ENCODE data around the gene CDC42EP3. TPM values are rescaled to one million over a fixed set of nuclear protein-coding genes. Genes with fewer than 3 reads are reported as not detected.

CDC42EP3 gene
- total RNA-seq, 6 donors from 2014 or later: 24.5 to 76.2 (median 43.2) TPM

DNA sequence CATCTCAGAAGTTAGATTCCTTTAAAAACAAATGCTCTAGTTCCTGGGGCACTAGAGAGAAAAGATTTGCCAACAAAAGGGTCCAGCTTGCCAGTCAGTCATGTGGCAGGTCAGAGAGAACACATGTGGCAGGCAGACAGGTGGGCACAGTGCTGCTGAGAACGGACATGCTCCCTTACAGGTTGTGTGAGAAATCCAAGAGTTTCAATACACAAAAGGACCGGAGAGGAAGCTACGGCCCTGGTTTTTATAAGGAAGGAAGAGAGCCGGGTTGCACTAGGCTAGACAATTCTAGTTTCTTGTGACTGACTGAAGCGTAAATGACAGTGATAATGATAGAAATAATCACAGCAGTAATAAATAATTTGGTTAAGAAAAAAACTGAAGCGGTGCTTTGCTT is 18.3 kb downstream of the CDC42EP3 start:
- WGBS, 2 donors: 48 to 49% methylated on average over 6 of the region's 6 CpGs
- Histone ChIP-seq H3K36me3 (no peaks in the 10 kb centered on the region), H3K9me3 (no peaks in the 10 kb centered on the region), H3K27ac (peak overlapping the region; percentile 28 to 81 (median 77)), H3K4me1 (peaks cover 74 to 96% (median 83%) of the 10 kb centered on the region in 4 donors), H3K4me3 (no peak overlapping the region), H3K27me3 (no peaks in the 10 kb centered on the region)
- no peak for TF ChIP-seq POLR2AphosphoS5 (IDR thresholded peaks at IDR 0.05)
- DNase-seq (no peak), ATAC-seq (ENCODE audit: low FRiP score in 2 of 2) (no peak)

DNA sequence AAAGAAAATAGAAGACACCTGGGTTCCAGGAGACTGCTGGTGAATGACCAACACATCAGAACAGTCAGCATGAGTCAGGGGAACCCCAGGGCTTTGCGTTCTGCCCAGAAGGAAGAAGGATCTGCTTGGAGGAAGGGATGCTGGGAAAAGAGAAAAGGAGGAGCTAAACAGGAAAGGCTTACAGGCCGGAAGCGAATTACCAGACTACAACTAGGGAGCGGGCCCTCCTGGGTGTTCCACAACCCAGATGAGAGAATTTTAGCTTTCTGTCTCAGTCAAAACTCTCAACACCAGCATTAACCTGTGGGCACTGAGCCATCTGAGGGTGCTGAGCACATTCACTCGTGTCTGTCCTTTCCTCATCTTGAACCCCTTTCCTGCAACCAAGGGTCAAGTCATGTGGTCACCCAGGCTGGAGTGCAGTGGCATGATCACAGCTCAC is 19.2 kb downstream of the CDC42EP3 start:
- Histone ChIP-seq H3K36me3 (no peaks in the 10 kb centered on the region), H3K4me1 (peaks cover 73 to 98% (median 84%) of the 10 kb centered on the region in 4 donors), H3K27me3 (no peaks in the 10 kb centered on the region), H3K9me3 (no peaks in the 10 kb centered on the region), H3K4me3 (no peak overlapping the region), H3K27ac (peak overlapping the region; percentile 28 to 81 (median 77))
- no peak for DNase-seq
- no peak for TF ChIP-seq POLR2A (IDR thresholded peaks at IDR 0.05)
- TF ChIP-seq, protein P1, sequence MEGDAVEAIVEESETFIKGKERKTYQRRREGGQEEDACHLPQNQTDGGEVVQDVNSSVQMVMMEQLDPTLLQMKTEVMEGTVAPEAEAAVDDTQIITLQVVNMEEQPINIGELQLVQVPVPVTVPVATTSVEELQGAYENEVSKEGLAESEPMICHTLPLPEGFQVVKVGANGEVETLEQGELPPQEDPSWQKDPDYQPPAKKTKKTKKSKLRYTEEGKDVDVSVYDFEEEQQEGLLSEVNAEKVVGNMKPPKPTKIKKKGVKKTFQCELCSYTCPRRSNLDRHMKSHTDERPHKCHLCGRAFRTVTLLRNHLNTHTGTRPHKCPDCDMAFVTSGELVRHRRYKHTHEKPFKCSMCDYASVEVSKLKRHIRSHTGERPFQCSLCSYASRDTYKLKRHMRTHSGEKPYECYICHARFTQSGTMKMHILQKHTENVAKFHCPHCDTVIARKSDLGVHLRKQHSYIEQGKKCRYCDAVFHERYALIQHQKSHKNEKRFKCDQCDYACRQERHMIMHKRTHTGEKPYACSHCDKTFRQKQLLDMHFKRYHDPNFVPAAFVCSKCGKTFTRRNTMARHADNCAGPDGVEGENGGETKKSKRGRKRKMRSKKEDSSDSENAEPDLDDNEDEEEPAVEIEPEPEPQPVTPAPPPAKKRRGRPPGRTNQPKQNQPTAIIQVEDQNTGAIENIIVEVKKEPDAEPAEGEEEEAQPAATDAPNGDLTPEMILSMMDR (IDR thresholded peaks at IDR 0.05): no peak
- no peak for TF ChIP-seq EP300 (IDR thresholded peaks at IDR 0.05)
- no peak for TF ChIP-seq POLR2AphosphoS5 (IDR thresholded peaks at IDR 0.05)
- WGBS, 2 donors: 65 to 75% methylated on average over 5 of the region's 5 CpGs
- no peak for ATAC-seq (ENCODE audit: low FRiP score in 2 of 2)

DNA sequence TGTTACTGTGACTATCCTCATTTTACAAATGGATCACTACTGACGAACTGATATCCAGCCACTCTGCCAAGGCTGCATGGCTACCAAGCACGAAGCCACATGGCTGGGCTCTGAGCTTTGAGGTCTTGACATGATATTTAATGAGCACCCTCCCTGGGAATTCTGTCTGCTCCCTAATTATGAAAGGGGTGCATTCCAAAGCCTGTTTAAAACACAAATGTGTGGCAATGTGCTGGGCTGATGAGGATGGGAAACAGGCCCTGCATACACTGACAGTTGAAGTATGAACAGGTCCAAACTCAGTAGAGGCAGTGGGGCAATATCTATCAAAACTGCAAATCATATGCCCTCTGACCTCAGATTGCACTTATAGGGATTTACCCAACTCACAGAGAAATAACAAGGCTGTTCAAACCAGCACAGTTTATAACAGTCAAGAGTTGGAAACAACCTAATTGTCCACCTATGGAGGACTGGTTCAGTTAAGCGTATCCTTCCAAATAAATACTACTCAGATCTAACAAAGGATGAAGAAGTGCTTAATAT is 20.8 kb downstream of the CDC42EP3 start:
- Histone ChIP-seq H3K27ac (peak overlapping the region in 2 of 4 donors; percentile 6 to 27), H3K36me3 (peaks cover 0 to 11% (median 4%) of the 10 kb centered on the region in 4 donors), H3K9me3 (no peaks in the 10 kb centered on the region), H3K4me3 (no peak overlapping the region), H3K27me3 (no peaks in the 10 kb centered on the region), H3K4me1 (peaks cover 67 to 98% (median 77%) of the 10 kb centered on the region in 4 donors)
- DNase-seq: no peak
- no peak for ATAC-seq (ENCODE audit: low FRiP score in 2 of 2)
- WGBS, 2 donors: 93 to 94% methylated on average over 3 of the region's 3 CpGs
- TF ChIP-seq, protein P1 (IDR thresholded peaks at IDR 0.05): no peak
- TF ChIP-seq EP300 (IDR thresholded peaks at IDR 0.05): no peak
- TF ChIP-seq POLR2A (IDR thresholded peaks at IDR 0.05): no peak
- no peak for TF ChIP-seq POLR2AphosphoS5 (IDR thresholded peaks at IDR 0.05)

DNA sequence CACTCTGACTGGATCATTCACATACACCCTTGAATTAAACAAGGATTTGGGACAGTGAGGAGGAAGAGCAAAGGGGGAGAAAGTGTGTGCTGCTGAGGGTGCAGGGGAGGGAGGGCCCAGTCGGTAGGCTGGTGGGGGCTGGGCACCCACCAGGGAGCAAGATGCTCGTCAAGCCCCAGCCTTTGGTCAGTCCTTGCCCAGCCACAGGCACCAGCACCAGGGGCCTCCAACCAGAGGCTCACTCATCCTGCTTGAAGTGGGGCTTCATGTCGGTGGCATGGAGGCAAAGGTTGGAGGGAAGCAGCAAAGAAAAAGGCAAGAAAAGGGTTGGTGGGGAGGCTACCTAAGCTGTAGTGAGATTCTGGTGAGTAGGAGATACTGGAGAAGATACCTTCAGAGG is 21.9 kb downstream of the CDC42EP3 start:
- Histone ChIP-seq H3K4me1 (peaks cover 57 to 90% (median 74%) of the 10 kb centered on the region in 4 donors), H3K9me3 (no peaks in the 10 kb centered on the region), H3K4me3 (no peak overlapping the region), H3K27me3 (no peaks in the 10 kb centered on the region), H3K27ac (peak overlapping the region in 3 of 4 donors; percentile 76 to 86 (median 84)), H3K36me3 (peaks cover 0 to 20% (median 6%) of the 10 kb centered on the region in 4 donors)
- no peak for TF ChIP-seq EP300 (IDR thresholded peaks at IDR 0.05)
- no peak for TF ChIP-seq POLR2A (IDR thresholded peaks at IDR 0.05)
- TF ChIP-seq, protein P1 (IDR thresholded peaks at IDR 0.05): no peak
- TF ChIP-seq POLR2AphosphoS5 (IDR thresholded peaks at IDR 0.05): no peak
- ATAC-seq (ENCODE audit: low FRiP score in 2 of 2) (no peak), DNase-seq (peak in 1 of 2 donors; percentile 30)
- WGBS, 2 donors: 90 to 95% methylated on average over 3 of the region's 3 CpGs

DNA sequence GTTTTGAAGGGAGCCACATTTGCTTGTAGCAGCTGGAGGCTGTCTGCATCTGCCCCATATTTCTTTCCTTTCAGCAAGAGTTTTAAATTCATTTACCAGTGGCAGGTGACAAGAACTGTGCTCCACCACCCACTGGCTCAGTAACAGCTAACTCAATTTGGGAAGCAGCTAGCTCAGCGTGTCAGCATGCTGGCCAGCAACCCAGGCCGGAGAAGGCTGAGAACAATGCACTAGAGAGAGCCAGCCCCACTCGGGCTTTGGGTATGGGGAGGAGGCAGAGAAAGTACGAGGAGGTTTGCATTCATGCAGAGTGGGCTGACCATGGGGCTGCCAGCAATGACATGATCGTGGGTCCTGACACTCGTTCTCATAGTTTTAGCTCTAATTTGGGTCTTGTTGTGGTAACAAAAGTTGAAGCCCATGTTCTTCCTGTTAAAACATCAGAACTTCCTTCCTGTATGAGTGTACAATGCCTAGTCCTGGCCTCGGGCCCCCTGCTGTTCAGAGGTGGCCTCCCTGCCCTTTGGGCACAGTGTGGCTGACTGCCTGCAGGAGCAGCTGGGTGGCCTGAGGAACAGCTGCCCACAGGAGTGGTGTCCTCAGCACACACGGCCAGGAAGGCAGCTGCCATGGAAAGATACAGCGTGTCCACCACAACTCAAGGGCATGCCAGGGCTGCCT is 23.0 kb downstream of the CDC42EP3 start:
- no peak overlapping the region for H3K4me3 ChIP-seq
- no peaks in the 10 kb centered on the region for H3K27me3 ChIP-seq
- TF ChIP-seq, protein P1 (IDR thresholded peaks at IDR 0.05): peak; percentile 36 to 66 (median 52)
- no peak for TF ChIP-seq POLR2A (IDR thresholded peaks at IDR 0.05)
- peak in 1 of 4 donors; percentile 39 for TF ChIP-seq EP300 (IDR thresholded peaks at IDR 0.05)
- TF ChIP-seq POLR2AphosphoS5 (IDR thresholded peaks at IDR 0.05): peak; percentile 82 to 86
- WGBS, 2 donors: 28 to 52% methylated on average over 7 to 9 of the region's 9 CpGs
- DNase-seq: peak; percentile 64 to 86
- H3K36me3 ChIP-seq: peaks cover 0 to 27% (median 6%) of the 10 kb centered on the region in 4 donors
- H3K9me3 ChIP-seq: no peaks in the 10 kb centered on the region
- H3K27ac ChIP-seq: peak overlapping the region; percentile 37 to 86 (median 80)
- ATAC-seq (ENCODE audit: low FRiP score in 2 of 2): peak; percentile 88 to 90
- H3K4me1 ChIP-seq: peaks cover 46 to 90% (median 70%) of the 10 kb centered on the region in 4 donors
